Measurements from ENCODE around the gene RSBN1L.
"Not testable (repeated sequence)": the region's sequence is repeated elsewhere in the genome, so short reads cannot be mapped to it uniquely, and the experiment has no call there.

The RSBN1L gene

DNA sequence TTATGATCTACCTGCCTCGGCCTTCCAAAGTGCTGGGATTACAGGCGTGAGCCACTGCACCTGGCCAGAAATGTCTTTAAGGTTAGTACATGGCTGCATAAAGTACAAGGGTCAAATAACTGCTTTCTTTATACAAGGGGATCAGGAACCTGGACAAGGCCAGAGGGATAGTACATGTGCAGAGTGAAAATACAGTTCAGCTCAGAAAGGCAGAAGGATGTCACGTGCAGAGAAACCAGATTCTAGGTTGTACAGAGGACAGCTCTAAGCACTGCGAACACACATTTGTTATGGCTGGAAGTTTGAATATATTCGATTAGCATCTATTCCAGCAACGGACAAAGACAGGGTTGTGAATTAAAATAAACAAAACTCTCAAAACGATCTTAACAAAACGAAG is 6.0 kb upstream of the RSBN1L start:
- no peak for DNase-seq

- DNase-seq = no peak
Measured at GRCh38 chr7:77691892-77692491, 4.3 kb upstream of the RSBN1L start.

DNA sequence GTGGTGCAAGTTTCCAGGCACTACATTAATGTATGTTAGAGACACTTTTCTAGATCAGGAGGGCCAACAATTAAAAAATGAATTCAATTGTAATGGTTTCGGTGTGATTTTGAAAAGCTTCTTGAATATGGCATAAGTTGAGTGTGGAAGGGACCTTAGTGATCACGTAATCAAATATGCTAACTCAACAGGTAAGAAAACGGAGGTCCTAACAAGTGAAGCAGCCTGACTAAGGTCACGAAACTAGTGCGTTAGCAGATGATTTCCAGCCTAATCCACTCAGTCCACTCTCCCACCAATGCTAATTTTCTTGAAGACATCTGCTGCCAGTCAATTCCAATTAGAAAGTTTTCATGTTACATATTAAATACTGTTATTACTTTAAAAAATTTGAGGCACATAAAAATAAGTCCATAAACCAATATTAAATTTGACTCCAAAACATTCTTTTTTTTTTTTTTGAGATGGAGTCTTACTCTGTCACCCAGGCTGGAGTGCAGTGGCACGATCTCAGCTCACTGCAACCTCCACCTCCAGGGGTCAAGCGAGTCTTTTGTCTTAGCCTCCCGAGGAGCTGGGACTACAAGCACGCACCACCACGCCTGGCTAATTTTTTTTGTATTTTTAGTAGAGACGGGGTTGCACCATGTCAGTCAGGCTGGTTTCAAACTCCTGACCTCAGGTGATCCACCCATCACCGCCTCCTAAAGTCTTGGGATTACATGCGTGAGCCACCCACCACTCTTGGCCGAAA is 2.3 kb upstream of the RSBN1L start:
- no peak for DNase-seq

GRCh38 chr7:77696643-77697534 is 630 bp downstream of the RSBN1L start:
- peak; percentile 75 for DNase-seq

- DNase-seq = no peak
Measured at GRCh38 chr7:77697535-77697831, 1.2 kb downstream of the RSBN1L start.

DNA sequence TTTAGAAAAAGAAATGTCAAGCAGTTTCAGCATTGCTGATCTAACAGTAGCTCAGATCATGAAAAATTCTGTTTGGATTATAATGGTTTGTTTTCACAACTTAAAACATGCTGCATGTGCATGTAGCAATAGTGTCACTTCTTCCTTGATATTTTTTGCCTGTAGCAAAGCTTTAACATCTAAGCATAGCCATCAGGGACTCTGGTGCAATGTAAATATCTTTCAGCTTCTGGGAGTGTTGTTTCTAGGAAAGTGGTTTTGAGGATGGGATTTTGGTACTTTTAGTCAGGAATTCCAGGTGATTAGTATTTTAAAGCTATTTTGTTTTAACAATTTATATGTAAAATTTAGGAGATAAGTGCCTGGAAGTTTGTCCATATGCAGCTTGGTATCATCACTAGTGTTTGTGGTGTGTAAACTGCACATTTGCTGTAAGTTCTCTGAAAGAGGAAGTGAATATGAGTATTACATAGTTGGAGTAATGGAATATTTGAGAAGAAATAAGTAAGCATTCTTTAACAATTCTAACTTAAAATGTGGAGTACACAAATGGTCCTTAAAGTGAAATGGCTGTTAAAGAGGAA is 1.9 kb downstream of the RSBN1L start:
- no peak for DNase-seq

GRCh38 chr7:77699056-77699455 is 2.8 kb downstream of the RSBN1L start:
- no peak for DNase-seq

- DNase-seq = no peak
Measured at GRCh38 chr7:77702513-77702912, 6.3 kb downstream of the RSBN1L start.

DNA sequence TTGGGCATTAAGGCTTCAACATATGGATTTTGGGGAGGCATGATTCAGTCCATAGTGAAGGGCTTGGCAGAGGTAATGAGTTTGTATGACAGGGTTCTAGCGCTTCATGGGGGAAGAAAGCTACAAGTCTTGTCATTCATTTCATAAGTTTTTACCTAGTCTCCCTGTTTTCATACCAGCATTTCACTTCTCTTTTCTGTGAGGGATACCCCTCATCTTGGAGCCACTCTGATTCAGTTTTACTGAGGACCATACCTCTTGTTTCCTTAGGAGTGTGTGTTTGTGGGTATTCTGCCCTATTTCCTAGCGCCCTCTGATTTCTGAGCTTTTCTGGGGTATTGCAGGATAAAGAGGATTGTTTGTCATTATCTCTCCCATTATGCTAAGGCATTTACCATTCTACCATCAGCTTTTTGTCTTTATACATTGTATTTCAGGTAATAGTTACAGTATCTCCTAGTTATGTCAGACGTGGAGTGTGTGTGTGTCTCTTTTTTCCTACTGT is 6.8 kb downstream of the RSBN1L start:
- no peak for DNase-seq

DNA sequence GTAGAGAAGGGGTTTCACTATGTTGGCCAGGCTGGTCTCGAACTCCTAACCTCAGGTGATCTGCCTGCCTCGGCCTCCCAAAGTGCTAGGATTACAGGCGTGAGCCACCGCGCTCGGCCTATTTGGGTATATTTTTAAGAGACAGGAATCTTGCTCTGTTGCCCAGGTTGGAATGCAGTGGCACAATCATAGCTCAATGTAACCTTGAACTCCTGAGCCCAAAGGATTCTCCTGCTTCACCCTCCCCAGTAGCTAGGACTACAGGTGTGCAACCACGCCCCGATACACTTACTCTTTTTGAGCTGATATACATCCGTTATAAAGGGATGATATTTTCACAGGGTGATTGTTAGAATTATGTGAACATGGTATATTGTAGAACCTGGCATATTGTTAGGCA is 7.4 kb downstream of the RSBN1L start:
- DNase-seq = not testable (repeated sequence)

GRCh38 chr7:77707504-77707992 is 11.3 kb downstream of the RSBN1L start:
- no peak for DNase-seq

GRCh38 chr7:77710067-77710466 is 13.8 kb downstream of the RSBN1L start:
- no peak for DNase-seq

GRCh38 chr7:77710861-77711260 is 14.6 kb downstream of the RSBN1L start:
- DNase-seq = no peak

DNA sequence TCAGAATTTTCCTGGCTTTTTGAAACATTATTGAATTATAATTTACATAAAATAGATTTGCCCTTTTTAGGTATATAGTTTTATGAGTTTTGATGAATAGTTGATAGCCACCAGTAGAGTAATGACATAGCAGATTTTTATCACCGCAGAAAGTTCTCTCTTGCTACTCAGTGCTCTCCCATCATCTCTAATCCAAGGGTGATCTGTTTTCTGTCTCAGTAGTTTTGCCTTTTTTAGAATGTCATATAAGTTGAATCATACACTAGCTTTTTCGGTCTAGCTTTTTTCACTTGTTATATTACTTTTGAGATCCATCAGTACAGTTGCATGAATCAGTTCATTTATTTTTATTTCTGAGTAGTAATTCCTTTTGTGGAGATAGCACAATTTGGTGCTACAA is 17.9 kb downstream of the RSBN1L start:
- no peak for DNase-seq

DNA sequence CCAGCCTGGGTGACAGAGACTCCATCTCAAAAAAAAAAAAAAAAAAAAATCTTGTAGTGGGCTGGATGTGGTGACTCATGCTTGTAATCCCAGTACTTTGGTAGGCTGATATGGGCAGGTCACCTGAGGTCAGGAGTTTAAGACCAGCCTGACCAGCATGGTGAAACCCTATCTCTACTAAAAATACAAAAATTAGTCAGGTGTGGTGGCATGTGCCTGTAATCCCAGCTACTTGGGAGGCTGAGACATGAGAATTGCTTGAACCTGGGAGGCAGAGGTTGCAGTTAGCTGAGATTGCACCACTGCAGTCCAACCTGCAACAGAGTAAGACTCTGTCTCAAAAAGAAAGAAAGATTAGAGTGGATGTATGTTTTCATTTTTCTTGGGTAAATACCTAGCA is 18.7 kb downstream of the RSBN1L start:
- DNase-seq = not testable (repeated sequence)

GRCh38 chr7:77716804-77717203 is 20.5 kb downstream of the RSBN1L start:
- DNase-seq = no peak

- DNase-seq = not testable (repeated sequence)
Measured at GRCh38 chr7:77717566-77717965, 21.3 kb downstream of the RSBN1L start.

DNA sequence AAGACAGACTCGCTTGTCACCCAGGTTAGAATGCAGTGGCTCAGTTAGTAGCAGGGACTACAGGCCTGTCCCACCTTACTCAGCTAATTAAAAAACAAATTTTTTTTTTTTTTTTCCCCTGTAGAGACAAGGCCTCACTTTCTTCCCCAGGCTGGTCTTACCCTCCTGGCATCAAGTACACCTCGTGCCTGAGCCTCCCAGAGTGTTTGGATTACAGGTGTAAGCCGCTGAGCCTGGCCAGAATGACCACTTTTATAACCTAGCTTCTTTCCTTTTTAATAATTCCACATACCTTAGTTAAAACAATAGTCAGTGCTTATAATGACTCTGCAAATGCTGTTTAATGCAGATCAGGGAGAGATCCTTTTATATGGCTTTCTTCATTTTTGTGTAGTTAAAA is 31.3 kb downstream of the RSBN1L start:
- DNase-seq = no peak

GRCh38 chr7:77727936-77728701 is 31.9 kb downstream of the RSBN1L start:
- no peak for DNase-seq

GRCh38 chr7:77729574-77730348 is 33.5 kb downstream of the RSBN1L start:
- no peak for DNase-seq

DNA sequence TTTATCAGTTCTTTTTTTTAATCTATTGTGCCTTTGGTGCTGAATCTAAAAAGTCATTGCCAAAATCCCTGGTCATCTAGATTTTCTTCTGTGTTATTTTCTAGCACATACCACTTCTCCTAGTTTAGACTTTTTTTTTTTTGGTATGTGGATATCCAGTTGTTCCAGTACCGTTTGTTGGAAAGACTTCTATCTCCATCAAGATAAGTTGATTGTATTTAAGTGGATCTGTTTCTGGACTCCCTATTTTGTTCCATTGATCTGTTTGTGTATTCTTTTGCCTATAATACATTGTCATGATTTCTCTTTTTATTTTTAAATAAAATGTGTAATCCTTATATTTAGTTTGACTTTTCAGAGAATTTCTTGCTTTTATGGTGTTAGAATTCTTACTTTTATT is 35.5 kb downstream of the RSBN1L start:
- DNase-seq = no peak

Measured in activated CD4-positive, alpha-beta T cell treated with anti-CD3 and anti-CD28 coated beads for 48 hours (primary cell).